LNCAP (cell line): ENCODE measurements around the gene GRK5.

ENCODE experiments used
- CTCF ChIP-seq: fragments of 450-650 bp; IDR thresholded peaks from 2 replicates; pipeline ENCODE4 v1.5.1; 2017; ENCODE audit warnings: mild to moderate bottlenecking

Gene GRK5

GRCh38 chr10:119374236-119374635, 166.9 kb downstream of the GRK5 start:
- TF ChIP-seq CTCF: no peak

GRCh38 chr10:119375574-119376272, 168.4 kb downstream of the GRK5 start:
- no peak for TF ChIP-seq CTCF

- TF ChIP-seq CTCF: no peak
Observed at GRCh38 chr10:119377451-119377957, 170.1 kb downstream of the GRK5 start.

- no peak for TF ChIP-seq CTCF
Observed at GRCh38 chr10:119377958-119378736, 170.8 kb downstream of the GRK5 start.

DNA sequence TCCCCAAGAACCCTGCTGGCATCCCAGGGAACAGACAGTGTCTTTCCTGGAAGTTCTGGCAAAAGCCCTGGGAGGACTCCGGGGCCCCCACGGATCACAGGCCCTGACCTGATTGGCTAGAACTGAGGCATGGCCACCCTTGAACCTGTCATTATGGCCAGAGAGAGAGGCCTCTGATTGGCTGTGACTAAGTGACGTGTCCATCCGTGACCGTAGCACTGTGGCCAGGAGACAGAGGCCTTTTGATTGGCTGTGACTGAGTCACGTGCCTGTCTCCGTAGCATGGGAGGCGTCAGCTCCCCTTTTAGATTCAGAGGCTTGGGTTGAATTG, 171.3 kb downstream of the GRK5 start:
- TF ChIP-seq CTCF: no peak

DNA sequence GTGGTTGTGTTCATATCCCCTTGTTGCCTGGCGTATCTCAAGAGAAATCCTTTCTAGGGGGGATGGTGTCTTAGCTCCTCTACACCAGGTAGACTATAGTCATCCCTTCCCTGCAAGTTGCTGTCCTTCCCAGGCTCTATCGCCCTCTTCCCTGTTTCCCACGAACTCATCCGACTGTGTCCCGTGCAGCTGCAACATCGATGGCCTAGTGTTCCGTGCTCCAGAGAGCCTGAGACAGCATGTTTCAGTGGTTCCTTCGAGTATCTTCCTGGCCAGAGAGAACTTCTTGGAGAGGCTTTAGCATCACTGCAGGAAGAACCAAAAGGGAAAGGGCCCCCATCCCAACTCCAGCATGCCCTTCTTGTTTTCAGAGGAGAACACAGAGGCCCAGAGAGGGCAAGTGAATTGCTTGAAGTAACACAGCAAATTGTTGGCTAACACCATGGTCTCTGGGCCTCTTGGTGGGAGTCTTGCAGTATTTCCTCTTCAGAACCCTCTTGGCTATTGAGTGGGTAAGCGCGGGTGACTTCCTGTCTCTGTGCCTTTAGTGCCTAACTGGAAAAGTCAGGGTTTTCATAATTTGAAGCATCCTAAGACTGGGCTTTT, 172.2 kb downstream of the GRK5 start:
- TF ChIP-seq CTCF: no peak

- TF ChIP-seq CTCF: no peak
Observed at GRCh38 chr10:119383174-119383856, 175.9 kb downstream of the GRK5 start.
